Measurements from ENCODE around the gene SETX. TPM values are rescaled to one million over a fixed set of nuclear protein-coding genes. Genes with fewer than 3 reads are reported as not detected.

Gene SETX
- total and polyA plus RNA-seq, 11 donors = 11.7 to 42.5 (median 27.5) TPM

DNA sequence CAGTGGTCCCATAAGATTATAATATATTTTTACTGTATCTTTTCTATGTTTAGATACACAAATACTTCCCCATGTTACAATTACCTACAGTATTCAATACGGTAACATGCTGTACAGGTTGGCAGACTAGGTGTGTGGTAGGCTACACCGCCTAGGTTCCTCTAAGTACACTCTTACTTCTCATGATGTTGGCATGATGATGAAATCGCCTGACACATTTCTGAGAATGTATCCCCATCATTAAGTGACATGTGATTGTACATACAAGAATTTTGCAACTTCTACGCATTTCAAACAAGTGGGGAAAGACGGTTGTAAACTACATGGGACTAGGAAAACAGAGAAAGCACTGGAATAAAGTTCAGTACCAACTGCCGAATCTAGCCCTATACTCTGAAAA is 53.3 kb downstream of the SETX start:
- Histone ChIP-seq H3K27ac (no peak overlapping the region), H3K4me1 (peaks cover 0 to 4% (median 0%) of the 10 kb centered on the region in 12 donors), H3K27me3 (no peaks in the 10 kb centered on the region), H3K4me3 (no peak overlapping the region), H3K36me3 (peaks cover 0 to 100% (median 84%) of the 10 kb centered on the region in 9 donors), H3K9me3 (no peaks in the 10 kb centered on the region)
- DNase-seq (no peak), ATAC-seq (no peak)
- WGBS, 4 donors = 95 to 97% (median 96%) methylated on average over 6 of the region's 6 CpGs
- TF ChIP-seq POLR2A (IDR thresholded peaks at IDR 0.05) (no peak), CTCF (IDR thresholded peaks at IDR 0.05) (no peak)
- intact Hi-C loops (cut with DNase I) = no loop called here

DNA sequence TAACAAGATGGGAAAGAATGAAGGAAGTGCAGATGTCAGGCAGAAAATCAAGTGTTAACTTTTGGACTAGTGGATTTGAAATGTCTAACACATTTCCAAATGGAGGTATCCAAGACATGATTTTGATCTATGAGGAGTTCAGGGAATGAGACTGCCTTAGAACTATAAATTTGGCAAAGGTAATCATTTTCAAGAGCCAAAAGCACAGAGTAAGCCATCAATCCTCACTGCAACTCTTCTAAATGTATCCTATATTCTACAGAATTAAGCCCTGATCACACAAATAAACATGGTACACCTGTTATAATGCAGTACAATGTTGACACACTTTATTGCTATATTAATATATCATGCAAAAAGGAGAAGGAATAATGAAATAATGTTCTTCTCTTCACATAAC is 55.6 kb downstream of the SETX start:
- TF ChIP-seq CTCF (IDR thresholded peaks at IDR 0.05) (no peak), POLR2A (IDR thresholded peaks at IDR 0.05) (no peak)
- intact Hi-C loops (cut with DNase I) = loop anchor here in 1 of 10 donors (10.0 kb wide), 1 partner anchor 46 kb away; no protein-coding TSS in a partner anchor
- Histone ChIP-seq H3K9me3 (no peaks in the 10 kb centered on the region), H3K4me3 (no peak overlapping the region), H3K4me1 (peaks cover 0 to 4% (median 0%) of the 10 kb centered on the region in 12 donors), H3K36me3 (peaks cover 2 to 100% (median 89%) of the 10 kb centered on the region in 9 donors), H3K27me3 (no peaks in the 10 kb centered on the region), H3K27ac (no peak overlapping the region)
- ATAC-seq = no peak
- DNase-seq = no peak

DNA sequence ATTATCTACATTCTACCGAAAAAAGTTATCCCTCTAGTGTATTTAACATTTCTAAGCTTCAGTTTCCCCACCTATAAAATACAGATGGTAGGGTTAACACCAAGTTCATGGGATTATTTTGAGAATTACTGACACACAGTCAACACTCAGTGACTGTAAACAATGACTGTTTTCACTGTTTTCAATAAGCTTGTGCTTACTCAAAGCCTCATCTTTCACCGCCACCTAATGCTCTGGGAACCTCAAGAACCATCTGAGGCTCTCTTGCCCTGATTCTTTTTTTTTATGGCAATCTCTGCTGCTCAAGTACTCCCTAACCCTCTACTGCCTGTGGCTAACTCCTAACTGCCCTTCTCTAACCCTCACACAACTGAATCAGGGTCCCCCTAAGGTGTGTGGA is 59.6 kb downstream of the SETX start:
- Histone ChIP-seq H3K27ac (no peak overlapping the region), H3K36me3 (peaks cover 2 to 96% (median 71%) of the 10 kb centered on the region in 9 donors), H3K4me1 (peaks cover 0 to 6% (median 0%) of the 10 kb centered on the region in 12 donors), H3K4me3 (no peak overlapping the region), H3K9me3 (no peaks in the 10 kb centered on the region), H3K27me3 (no peaks in the 10 kb centered on the region)
- DNase-seq = no peak
- ATAC-seq = no peak
- TF ChIP-seq POLR2A (IDR thresholded peaks at IDR 0.05) (no peak), CTCF (IDR thresholded peaks at IDR 0.05) (no peak)
- WGBS, 4 donors = 94 to 97% (median 96%) methylated on average over 2 of the region's 2 CpGs
- intact Hi-C loops (cut with DNase I) = loop anchor here in 1 of 10 donors (10.0 kb wide), 1 partner anchor 50 kb away; no protein-coding TSS in a partner anchor

GRCh38 chr9:132293145-132293721 is 61.6 kb downstream of the SETX start:
- no peak for ATAC-seq
- Histone ChIP-seq H3K36me3 (peaks cover 2 to 95% (median 51%) of the 10 kb centered on the region in 9 donors), H3K9me3 (no peaks in the 10 kb centered on the region), H3K4me3 (no peak overlapping the region), H3K27me3 (no peaks in the 10 kb centered on the region), H3K27ac (no peak overlapping the region), H3K4me1 (peaks cover 0 to 20% (median 11%) of the 10 kb centered on the region in 12 donors)
- DNase-seq = no peak
- WGBS, 4 donors = 90 to 93% (median 92%) methylated on average over 13 of the region's 13 CpGs
- TF ChIP-seq POLR2A (IDR thresholded peaks at IDR 0.05) (no peak), CTCF (IDR thresholded peaks at IDR 0.05) (no peak)
- intact Hi-C loops (cut with DNase I) = loop anchor here in 1 of 10 donors (10.0 kb wide), 1 partner anchor 52 kb away; no protein-coding TSS in a partner anchor

Data from heart left ventricle (tissue), 16 donors.